HG03460 (cell line): ENCODE data around the gene OMP.
"Not testable (repeated sequence)": the region's sequence is repeated elsewhere in the genome, so short reads cannot be mapped to it uniquely, and the experiment has no call there.

Experiments used
- ATAC-seq: cut with Tn5 transposase; IDR thresholded peaks from one replicate; pipeline ENCODE4 v1.9.1; 2021; ENCODE audit not compliant: unreplicated experiment

OMP gene

DNA sequence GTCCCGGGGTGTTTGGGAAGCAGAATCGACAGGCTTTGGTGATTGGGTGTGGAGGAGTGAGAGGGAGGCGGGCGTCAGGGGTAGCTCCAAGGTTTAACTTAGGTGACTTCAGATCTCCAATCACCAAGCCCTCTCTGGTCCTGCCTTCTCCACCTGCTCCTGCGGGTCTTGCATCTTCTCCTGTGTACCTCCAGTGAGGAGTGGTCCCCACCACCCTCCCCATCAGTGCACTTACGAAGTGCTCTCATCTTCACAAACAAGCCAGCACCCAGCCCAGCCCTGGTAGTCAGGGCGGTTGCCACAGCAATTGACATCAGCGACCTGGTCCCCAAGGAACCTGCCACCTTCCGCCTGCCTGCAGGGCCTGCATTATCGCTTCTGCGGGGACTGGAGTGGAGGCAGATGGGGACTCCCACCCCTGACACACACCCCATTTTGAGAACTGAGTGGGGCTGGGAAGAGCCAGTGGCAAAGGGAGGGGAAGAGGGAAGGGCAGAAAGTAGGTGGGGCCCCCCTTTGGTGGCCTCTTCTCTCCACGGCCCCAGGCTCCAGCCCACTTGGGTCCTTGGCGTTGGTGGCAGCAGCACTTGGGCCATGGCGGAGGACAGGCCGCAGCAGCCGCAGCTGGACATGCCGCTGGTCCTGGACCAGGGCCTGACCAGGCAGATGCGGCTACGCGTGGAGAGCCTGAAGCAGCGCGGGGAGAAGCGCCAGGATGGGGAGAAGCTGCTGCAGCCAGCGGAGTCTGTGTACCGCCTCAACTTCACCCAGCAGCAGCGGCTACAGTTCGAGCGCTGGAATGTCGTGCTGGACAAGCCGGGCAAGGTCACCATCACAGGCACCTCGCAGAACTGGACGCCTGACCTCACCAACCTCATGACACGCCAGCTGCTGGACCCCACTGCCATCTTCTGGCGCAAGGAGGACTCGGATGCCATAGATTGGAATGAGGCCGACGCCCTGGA, at the start of gene OMP:
Gene OMP, plus strand, starts transcription at position 595 of the 965 bp plus-strand sequence. Its CDS starts 0 bp downstream, at position 595.
- ATAC-seq = no peak

- no peak for ATAC-seq
These were observed 49.2 kb upstream of the OMP start for GRCh38 chr11:77053217-77054015.

GRCh38 chr11:77054084-77054483, 48.6 kb upstream of the OMP start:
- ATAC-seq = no peak

GRCh38 chr11:77055101-77055561, 47.5 kb upstream of the OMP start:
- no peak for ATAC-seq

DNA sequence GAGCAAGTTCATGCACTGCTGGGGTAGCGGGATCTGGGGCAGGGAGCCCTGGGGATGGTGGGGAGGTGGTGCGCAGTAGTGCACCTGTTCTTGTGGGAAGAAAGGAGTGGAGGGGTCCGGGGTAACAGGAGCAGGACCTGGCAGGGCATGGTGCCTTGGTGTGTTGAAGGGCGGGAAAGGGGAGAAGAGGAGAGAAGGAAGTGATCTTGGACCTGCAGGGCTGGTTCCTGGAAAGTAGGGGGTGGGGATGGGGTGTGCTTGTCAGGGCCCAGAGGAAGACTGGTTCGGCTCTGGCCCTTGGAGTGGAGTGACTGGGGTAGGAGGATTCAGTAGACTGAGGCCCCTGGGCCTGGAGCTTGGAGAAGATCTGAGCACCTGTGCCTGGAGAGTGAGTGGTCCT, 46.7 kb upstream of the OMP start:
- no peak for ATAC-seq

GRCh38 chr11:77056814-77057402, 45.7 kb upstream of the OMP start:
- ATAC-seq = no peak

GRCh38 chr11:77057938-77058474, 44.6 kb upstream of the OMP start:
- ATAC-seq = no peak

DNA sequence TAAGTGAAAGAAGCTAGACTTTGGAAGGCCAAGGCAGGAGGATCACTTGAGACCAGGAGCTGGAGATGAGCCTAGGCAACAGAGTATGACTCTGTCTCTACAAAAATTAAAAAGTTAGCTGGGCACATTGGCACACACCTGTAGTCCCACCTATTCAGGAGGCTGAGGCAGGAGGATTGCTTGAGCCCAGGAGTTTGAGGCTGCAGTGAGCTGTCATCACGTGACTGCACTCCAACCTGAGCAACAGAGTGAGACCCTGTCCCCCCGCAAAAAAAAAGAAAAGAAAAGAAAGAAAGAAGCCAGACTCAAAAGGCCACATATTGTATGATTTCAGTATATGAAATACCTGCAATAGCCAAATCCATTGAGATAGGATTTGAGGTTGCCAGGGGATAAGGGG, 43.7 kb upstream of the OMP start:
- no peak for ATAC-seq

GRCh38 chr11:77059806-77060205, 42.8 kb upstream of the OMP start:
- no peak for ATAC-seq

DNA sequence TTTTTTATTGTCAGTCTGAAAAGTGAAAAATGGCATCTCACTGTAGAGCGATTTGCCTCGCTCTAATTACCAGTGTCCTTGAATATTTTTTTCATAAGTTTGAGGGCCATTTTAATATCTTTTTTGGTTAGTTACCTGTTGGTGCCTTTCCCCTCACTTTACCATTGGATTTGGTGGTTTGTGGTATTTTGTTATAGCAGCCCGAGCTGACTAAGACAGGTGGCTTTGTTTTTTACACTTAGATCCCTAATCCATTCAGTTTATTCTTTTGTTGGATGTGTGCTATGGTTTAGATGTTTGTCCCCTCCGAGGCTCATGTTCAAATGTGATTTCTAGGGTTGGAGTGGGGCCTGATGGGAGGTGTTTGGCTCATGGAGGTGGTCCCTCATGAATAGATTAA, 42.4 kb upstream of the OMP start:
- ATAC-seq = no peak

- ATAC-seq = not testable (repeated sequence)
These were observed 41.4 kb upstream of the OMP start for GRCh38 chr11:77061258-77061657.

GRCh38 chr11:77062924-77063323, 39.7 kb upstream of the OMP start:
- no peak for ATAC-seq

GRCh38 chr11:77063407-77063806, 39.2 kb upstream of the OMP start:
- ATAC-seq = no peak

- ATAC-seq = no peak
These were observed 38.8 kb upstream of the OMP start for GRCh38 chr11:77063861-77064260.

DNA sequence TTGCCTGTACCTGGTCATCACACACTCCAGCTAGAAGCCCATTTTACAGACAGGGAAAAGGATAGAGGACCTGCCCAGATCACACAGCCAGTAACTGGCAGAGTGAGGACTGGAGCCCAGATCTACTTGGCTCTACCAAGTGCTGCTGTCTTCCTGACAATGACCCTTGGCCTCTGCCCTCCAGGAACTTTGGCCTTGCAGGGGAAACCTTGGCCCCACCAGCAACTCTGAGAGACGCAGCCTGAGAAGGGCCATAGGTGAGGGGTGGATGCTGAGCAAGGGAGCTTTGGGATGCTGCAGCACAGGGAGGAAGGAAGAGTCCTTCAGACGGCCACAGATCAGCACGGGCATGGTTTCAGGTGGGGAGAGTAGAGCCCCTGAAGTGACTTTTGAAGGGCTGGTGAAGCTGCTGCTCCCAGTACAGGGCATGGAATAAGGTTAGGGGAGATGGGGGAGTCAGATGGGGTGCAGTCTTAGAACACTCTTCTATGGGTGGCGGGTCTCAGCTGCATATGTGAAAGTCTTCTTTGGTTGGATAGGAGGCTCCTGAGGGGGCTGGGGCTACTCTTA, 37.9 kb upstream of the OMP start:
- no peak for ATAC-seq

DNA sequence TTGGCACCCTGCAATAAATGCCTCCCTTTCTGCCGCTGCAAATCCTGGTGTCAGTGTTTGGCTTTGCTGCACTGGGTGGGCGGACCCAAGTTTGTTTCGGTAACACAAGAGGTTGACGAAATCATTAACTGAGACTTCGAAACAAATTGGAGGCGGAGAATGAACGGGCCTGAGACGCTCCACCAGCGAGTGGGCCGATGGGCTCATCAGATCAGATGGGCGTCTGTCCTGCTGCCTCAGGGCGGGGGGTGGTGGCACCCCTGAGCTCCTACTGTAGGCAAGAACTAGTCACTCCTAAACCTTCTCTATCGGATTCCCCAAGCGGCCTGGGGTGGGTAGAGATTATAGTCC, 36.8 kb upstream of the OMP start:
- peak; percentile 5 for ATAC-seq

- peak; percentile 81 for ATAC-seq
These were observed 36.2 kb upstream of the OMP start, which contains the start of gene CAPN5 for GRCh38 chr11:77066229-77067042. Gene CAPN5 (plus strand): TSS chr11:77066971. CDS start chr11:77084887, 17,916 bp downstream.

- no peak for ATAC-seq
These were observed 34.7 kb upstream of the OMP start for GRCh38 chr11:77067861-77068443.
